ENCODE data around the gene GLIS2. TPM values are rescaled to one million over a fixed set of nuclear protein-coding genes. Genes with fewer than 3 reads are reported as not detected.
A peak's percentile ranks its signal among the peaks of the same experiment; 100 is the strongest.

The GLIS2 gene
- total RNA-seq, 1 donor from 2014 or later = 16.5 TPM

DNA sequence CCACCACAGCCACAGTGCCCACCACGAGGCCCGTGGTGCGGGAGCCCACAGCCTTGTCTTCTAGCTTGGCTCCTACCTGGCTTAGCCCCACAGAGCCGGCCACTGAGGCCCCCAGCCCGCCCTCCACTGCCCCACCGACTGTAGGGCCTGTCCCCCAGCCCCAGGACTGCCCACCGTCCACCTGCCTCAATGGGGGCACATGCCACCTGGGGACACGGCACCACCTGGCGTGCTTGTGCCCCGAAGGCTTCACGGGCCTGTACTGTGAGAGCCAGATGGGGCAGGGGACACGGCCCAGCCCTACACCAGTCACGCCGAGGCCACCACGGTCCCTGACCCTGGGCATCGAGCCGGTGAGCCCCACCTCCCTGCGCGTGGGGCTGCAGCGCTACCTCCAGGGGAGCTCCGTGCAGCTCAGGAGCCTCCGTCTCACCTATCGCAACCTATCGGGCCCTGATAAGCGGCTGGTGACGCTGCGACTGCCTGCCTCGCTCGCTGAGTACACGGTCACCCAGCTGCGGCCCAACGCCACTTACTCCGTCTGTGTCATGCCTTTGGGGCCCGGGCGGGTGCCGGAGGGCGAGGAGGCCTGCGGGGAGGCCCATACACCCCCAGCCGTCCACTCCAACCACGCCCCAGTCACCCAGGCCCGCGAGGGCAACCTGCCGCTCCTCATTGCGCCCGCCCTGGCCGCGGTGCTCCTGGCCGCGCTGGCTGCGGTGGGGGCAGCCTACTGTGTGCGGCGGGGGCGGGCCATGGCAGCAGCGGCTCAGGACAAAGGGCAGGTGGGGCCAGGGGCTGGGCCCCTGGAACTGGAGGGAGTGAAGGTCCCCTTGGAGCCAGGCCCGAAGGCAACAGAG is 66.3 kb downstream of the GLIS2 start:
- H3K9me3 Mint-ChIP-seq (ENCODE audit: unreplicated experiment) = peaks cover 6% of the 10 kb centered on the region
- DNase-seq = no peak
- no peak overlapping the region for H3K4me3 Mint-ChIP-seq (ENCODE audit: unreplicated experiment)
- H3K27ac Mint-ChIP-seq (ENCODE audit: unreplicated experiment) = no peak overlapping the region
- no peak for TF ChIP-seq CTCF (IDR thresholded peaks at IDR 0.05; ENCODE audit: partially characterized antibody, unreplicated experiment)
- peaks cover 14% of the 10 kb centered on the region for H3K27me3 Mint-ChIP-seq (ENCODE audit: unreplicated experiment)
- H3K4me1 Mint-ChIP-seq (ENCODE audit: low read depth, unreplicated experiment) = peaks cover 5% of the 10 kb centered on the region
- H3K36me3 Mint-ChIP-seq (ENCODE audit: unreplicated experiment) = no peaks in the 10 kb centered on the region

- H3K27me3 Mint-ChIP-seq (ENCODE audit: unreplicated experiment) = peaks cover 12% of the 10 kb centered on the region
- TF ChIP-seq CTCF (IDR thresholded peaks at IDR 0.05; ENCODE audit: partially characterized antibody, unreplicated experiment) = no peak
- no peaks in the 10 kb centered on the region for H3K36me3 Mint-ChIP-seq (ENCODE audit: unreplicated experiment)
- no peak overlapping the region for H3K4me3 Mint-ChIP-seq (ENCODE audit: unreplicated experiment)
- no peak overlapping the region for H3K27ac Mint-ChIP-seq (ENCODE audit: unreplicated experiment)
- peaks cover 6% of the 10 kb centered on the region for H3K9me3 Mint-ChIP-seq (ENCODE audit: unreplicated experiment)
- DNase-seq = no peak
- peaks cover 3% of the 10 kb centered on the region for H3K4me1 Mint-ChIP-seq (ENCODE audit: low read depth, unreplicated experiment)
Observed at GRCh38 chr16:4382795-4383357, 67.0 kb downstream of the GLIS2 start.

DNA sequence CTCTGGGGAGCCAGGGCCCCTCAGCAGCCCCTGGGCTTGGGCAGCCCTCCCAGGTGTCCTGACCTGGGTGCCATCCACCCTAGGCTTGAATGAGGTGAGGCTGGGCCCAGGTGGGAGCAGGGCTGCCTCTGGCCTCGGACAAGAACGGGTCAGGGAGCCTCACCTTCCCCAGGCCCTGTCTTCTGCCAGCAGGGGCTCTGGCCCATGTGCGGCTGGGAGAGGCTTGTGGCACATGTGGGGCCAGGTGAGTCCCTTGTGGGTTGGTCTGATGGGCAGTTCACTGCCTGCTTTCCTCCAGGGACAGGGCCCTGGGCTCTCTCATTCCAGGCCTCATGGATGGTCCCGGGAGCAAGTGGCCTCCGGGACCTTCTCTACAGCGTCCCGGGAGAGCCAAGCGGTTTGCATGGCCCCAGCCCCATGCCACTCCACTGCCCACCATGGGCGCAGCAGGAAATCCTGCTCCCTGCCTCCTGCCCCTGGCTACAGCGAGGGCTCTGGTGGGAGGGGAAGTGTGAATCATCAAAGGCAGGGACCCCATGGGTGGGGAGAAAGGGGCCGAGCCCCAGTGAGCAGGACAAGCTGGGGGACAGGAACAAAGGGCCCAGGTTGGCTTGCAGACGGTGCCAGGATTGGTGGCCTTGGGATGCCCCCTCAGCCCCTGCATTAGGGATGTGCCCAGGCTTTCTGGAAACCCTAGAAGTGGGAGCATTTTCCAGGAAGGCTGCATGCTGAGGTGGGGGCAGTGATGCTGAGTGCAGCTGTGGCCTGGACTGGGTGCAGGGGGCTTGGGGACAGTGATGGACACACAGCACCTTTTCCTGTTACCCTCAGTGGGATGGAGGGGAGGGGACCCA is 68.0 kb downstream of the GLIS2 start:
- H3K27me3 Mint-ChIP-seq (ENCODE audit: unreplicated experiment) = peaks cover 11% of the 10 kb centered on the region
- peaks cover 6% of the 10 kb centered on the region for H3K9me3 Mint-ChIP-seq (ENCODE audit: unreplicated experiment)
- no peak for TF ChIP-seq CTCF (IDR thresholded peaks at IDR 0.05; ENCODE audit: partially characterized antibody, unreplicated experiment)
- no peak overlapping the region for H3K27ac Mint-ChIP-seq (ENCODE audit: unreplicated experiment)
- H3K4me1 Mint-ChIP-seq (ENCODE audit: low read depth, unreplicated experiment) = peaks cover 2% of the 10 kb centered on the region
- H3K36me3 Mint-ChIP-seq (ENCODE audit: unreplicated experiment) = no peaks in the 10 kb centered on the region
- DNase-seq = peak; percentile 2
- no peak overlapping the region for H3K4me3 Mint-ChIP-seq (ENCODE audit: unreplicated experiment)

GRCh38 chr16:4384509-4384942 is 68.7 kb downstream of the GLIS2 start:
- Mint-ChIP-seq H3K36me3 (ENCODE audit: unreplicated experiment) (no peaks in the 10 kb centered on the region), H3K27ac (ENCODE audit: unreplicated experiment) (no peak overlapping the region), H3K9me3 (ENCODE audit: unreplicated experiment) (peaks cover 6% of the 10 kb centered on the region), H3K27me3 (ENCODE audit: unreplicated experiment) (peaks cover 11% of the 10 kb centered on the region), H3K4me1 (ENCODE audit: low read depth, unreplicated experiment) (peaks cover 4% of the 10 kb centered on the region), H3K4me3 (ENCODE audit: unreplicated experiment) (no peak overlapping the region)
- DNase-seq = peak; percentile 35
- no peak for TF ChIP-seq CTCF (IDR thresholded peaks at IDR 0.05; ENCODE audit: partially characterized antibody, unreplicated experiment)
